Brain microvascular endothelial cell (primary cell): ENCODE measurements around the gene HSBP1L1.

ENCODE experiments used
- DNase-seq: peaks from one replicate; pipeline ENCODE4 v3.0.0-alpha.2; 2020
- H3K27ac ChIP-seq: fragments of 250-450 bp; sonication (Bioruptor Pico); 2 replicates; pipeline ENCODE4 v1.5.1; 2020; ENCODE audit warnings: mild to moderate bottlenecking, moderate library complexity
- H3K27me3 ChIP-seq: fragments of 250-450 bp; sonication (Bioruptor Pico); replicated peaks from 2 replicates; pipeline ENCODE4 v1.5.1; 2020; ENCODE audit warnings: mild to moderate bottlenecking
- H3K36me3 ChIP-seq: fragments of 250-450 bp; sonication (Bioruptor Pico); replicated peaks from 2 replicates; pipeline ENCODE4 v1.5.1; 2020; ENCODE audit warnings: mild to moderate bottlenecking
- H3K4me3 ChIP-seq: 2 replicates; pipeline ENCODE4 v1.5.1; 2011; ENCODE audit warnings: low read depth, mild to moderate bottlenecking, control low read depth, low read length, moderate library complexity
- CTCF ChIP-seq: IDR thresholded peaks from 2 replicates; pipeline ENCODE4 v1.5.1; 2011; ENCODE audit warnings: low read depth, mild to moderate bottlenecking, moderate library complexity, low read length, control low read depth, inconsistent platforms; ENCODE audit errors: missing control alignments
- in situ Hi-C: cut with HindIII; loops from 2 replicates; pipeline ENCODE4 v1.10.0; 2017; ENCODE audit warnings: low sequenced_read_pairs, low pct_ligation_motif_present

Gene HSBP1L1

GRCh38 chr18:79933765-79934164, 30.7 kb upstream of the HSBP1L1 start:
- Histone ChIP-seq H3K4me3 (no peak overlapping the region), H3K36me3 (peaks cover 7% of the 10 kb centered on the region), H3K27me3 (no peaks in the 10 kb centered on the region), H3K27ac (no peak overlapping the region)
- TF ChIP-seq CTCF, result peak; percentile 30
- in situ Hi-C loops, result no loop called here
- peak; percentile 28 for DNase-seq

- no peak for DNase-seq
- H3K36me3 ChIP-seq, result no peaks in the 10 kb centered on the region
- no peaks in the 10 kb centered on the region for H3K27me3 ChIP-seq
- H3K27ac ChIP-seq, result no peak overlapping the region
- no peak overlapping the region for H3K4me3 ChIP-seq
- TF ChIP-seq CTCF, result peak; percentile 1
- in situ Hi-C loops, result no loop called here
Measured at GRCh38 chr18:79934311-79935097, 29.9 kb upstream of the HSBP1L1 start.

- in situ Hi-C loops, result no loop called here
- H3K4me3 ChIP-seq, result no peak overlapping the region
- no peak for DNase-seq
- H3K36me3 ChIP-seq, result no peaks in the 10 kb centered on the region
- no peaks in the 10 kb centered on the region for H3K27me3 ChIP-seq
- no peak for TF ChIP-seq CTCF
- H3K27ac ChIP-seq, result no peak overlapping the region
Measured at GRCh38 chr18:79935098-79935480, 29.4 kb upstream of the HSBP1L1 start.

GRCh38 chr18:79935499-79935898, 28.9 kb upstream of the HSBP1L1 start:
- TF ChIP-seq CTCF, result no peak
- Histone ChIP-seq H3K36me3 (no peaks in the 10 kb centered on the region), H3K4me3 (no peak overlapping the region), H3K27ac (no peak overlapping the region), H3K27me3 (no peaks in the 10 kb centered on the region)
- no peak for DNase-seq
- in situ Hi-C loops, result no loop called here

GRCh38 chr18:79935925-79936324, 28.5 kb upstream of the HSBP1L1 start:
- in situ Hi-C loops, result no loop called here
- H3K27me3 ChIP-seq, result no peaks in the 10 kb centered on the region
- no peak overlapping the region for H3K27ac ChIP-seq
- H3K36me3 ChIP-seq, result peaks cover 3% of the 10 kb centered on the region
- DNase-seq, result no peak
- no peak for TF ChIP-seq CTCF
- H3K4me3 ChIP-seq, result no peak overlapping the region

- H3K36me3 ChIP-seq, result peaks cover 5% of the 10 kb centered on the region
Measured at GRCh38 chr18:79936641-79937040, 27.8 kb upstream of the HSBP1L1 start.

More at GRCh38 chr18:79936641-79937040, 27.8 kb upstream of the HSBP1L1 start:
- H3K27ac ChIP-seq, result no peak overlapping the region
- no peak for DNase-seq
- in situ Hi-C loops, result no loop called here
- TF ChIP-seq CTCF, result no peak
- no peak overlapping the region for H3K4me3 ChIP-seq
- H3K27me3 ChIP-seq, result no peaks in the 10 kb centered on the region
